Transverse colon (tissue), 4 donors: Measurements from ENCODE around the gene LGALS9C.
"Not testable (repeated sequence)": the region's sequence is repeated elsewhere in the genome, so short reads cannot be mapped to it uniquely, and the experiment has no call there.

Source experiments
- EP300 ChIP-seq: sonication (generic); formaldehyde crosslinking; IDR thresholded peaks from one replicate; pipeline ENCODE4 v1.6.1; 2017; ENCODE audit warnings: antibody characterized with exemption, low read depth
- POLR2A ChIP-seq: fragments of 450-650 bp; IDR thresholded peaks from one replicate; pipeline ENCODE4 v1.6.1; 2016; ENCODE audit warnings: antibody characterized with exemption, mild to moderate bottlenecking, moderate library complexity
- POLR2AphosphoS5 ChIP-seq, 3 donors: sonication (generic); formaldehyde crosslinking; IDR thresholded peaks; one replicate each; pipeline ENCODE4 v1.6.1; 2016; ENCODE audit warnings: antibody characterized with exemption in 3 of 3
- TF ChIP-seq, protein P1 (sequence below), 5 experiments: fragments of 200-600 bp in 3 of 5; fragments of 450-650 bp in 2 of 5; sonication (generic) in 3 of 5; IDR thresholded peaks; 1 replicate in 2 of 5; 2 replicates in 3 of 5; pipeline ENCODE4 v1.5.1; 2016 to 2017; ENCODE audit warnings: antibody characterized with exemption in 5 of 5, inconsistent platforms in 3 of 5, mild to moderate bottlenecking in 2 of 5, moderate library complexity in 1 of 5

DNA sequence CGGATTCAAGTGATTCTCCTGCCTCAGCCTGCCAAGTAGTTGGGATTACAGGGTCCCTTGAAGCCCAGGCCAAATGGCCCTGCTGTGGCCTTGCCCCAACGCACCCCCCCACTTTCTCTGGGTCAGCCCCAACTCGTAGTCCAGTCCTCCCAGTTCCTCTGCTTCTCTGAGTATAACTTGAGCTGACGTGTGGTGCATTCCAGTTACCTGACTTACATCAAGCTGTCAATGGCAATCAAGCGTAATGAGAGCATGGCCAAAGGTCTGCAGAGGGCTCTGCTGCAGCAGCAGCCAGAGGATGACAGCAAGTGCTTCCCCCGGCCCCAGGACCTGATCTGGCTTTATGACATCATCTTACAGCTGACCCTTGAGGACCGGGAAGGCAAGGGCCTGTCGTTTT is 50.8 kb downstream of the LGALS9C start:
- TF ChIP-seq, protein P1, sequence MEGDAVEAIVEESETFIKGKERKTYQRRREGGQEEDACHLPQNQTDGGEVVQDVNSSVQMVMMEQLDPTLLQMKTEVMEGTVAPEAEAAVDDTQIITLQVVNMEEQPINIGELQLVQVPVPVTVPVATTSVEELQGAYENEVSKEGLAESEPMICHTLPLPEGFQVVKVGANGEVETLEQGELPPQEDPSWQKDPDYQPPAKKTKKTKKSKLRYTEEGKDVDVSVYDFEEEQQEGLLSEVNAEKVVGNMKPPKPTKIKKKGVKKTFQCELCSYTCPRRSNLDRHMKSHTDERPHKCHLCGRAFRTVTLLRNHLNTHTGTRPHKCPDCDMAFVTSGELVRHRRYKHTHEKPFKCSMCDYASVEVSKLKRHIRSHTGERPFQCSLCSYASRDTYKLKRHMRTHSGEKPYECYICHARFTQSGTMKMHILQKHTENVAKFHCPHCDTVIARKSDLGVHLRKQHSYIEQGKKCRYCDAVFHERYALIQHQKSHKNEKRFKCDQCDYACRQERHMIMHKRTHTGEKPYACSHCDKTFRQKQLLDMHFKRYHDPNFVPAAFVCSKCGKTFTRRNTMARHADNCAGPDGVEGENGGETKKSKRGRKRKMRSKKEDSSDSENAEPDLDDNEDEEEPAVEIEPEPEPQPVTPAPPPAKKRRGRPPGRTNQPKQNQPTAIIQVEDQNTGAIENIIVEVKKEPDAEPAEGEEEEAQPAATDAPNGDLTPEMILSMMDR (IDR thresholded peaks at IDR 0.05): not testable (repeated sequence)
- not testable (repeated sequence) for TF ChIP-seq POLR2A; EP300; POLR2AphosphoS5 (IDR thresholded peaks at IDR 0.05)
